HepG2 (cell line): Measurements from ENCODE around the gene GCC1. TPM values are rescaled to one million over a fixed set of nuclear protein-coding genes. Genes with fewer than 3 reads are reported as not detected.

Experiments
- CC2D1A ChIP-seq: sonication (generic); formaldehyde crosslinking; IDR thresholded peaks from 2 replicates; pipeline ENCODE4 v1.8.1; 2023; ENCODE audit warnings: mild to moderate bottlenecking, missing genetic modification reagents
- CENPX ChIP-seq: sonication (generic); formaldehyde crosslinking; IDR thresholded peaks from 2 replicates; pipeline ENCODE4 v1.9.0; 2021; ENCODE audit warnings: mild to moderate bottlenecking, missing genetic modification reagents, moderate library complexity
- ESRRA ChIP-seq: sonication (generic); formaldehyde crosslinking; IDR thresholded peaks from 2 replicates; pipeline ENCODE4 v1.5.1; 2020; ENCODE audit warnings: mild to moderate bottlenecking, low read depth, missing genetic modification reagents
- FOXA1 ChIP-seq, 2 experiments: fragments of 450-650 bp in 1 of 2; sonication (generic) in 1 of 2; formaldehyde crosslinking in 1 of 2; IDR thresholded peaks; 2 replicates each; pipeline versions ENCODE4 v1.4.0 to v1.6.1; 2016 to 2020; ENCODE audit warnings: missing genetic modification reagents in 1 of 2
- HHEX ChIP-seq: IDR thresholded peaks from 2 replicates; pipeline ENCODE4 v1.6.1; 2016; ENCODE audit warnings: control low read depth
- KDM5B ChIP-seq: sonication (generic); formaldehyde crosslinking; IDR thresholded peaks from 2 replicates; pipeline ENCODE4 v1.4.0; 2020; ENCODE audit warnings: missing genetic modification reagents, mild to moderate bottlenecking, borderline replicate concordance
- NFRKB ChIP-seq: fragments of 450-650 bp; IDR thresholded peaks from 2 replicates; pipeline ENCODE4 v1.6.1; 2017
- NFYC ChIP-seq: IDR thresholded peaks from 2 replicates; pipeline ENCODE4 v1.6.1; 2016; ENCODE audit warnings: missing genetic modification reagents, missing compliant biosample characterization
- SMARCE1 ChIP-seq: fragments of 450-650 bp; IDR thresholded peaks from 2 replicates; pipeline ENCODE4 v1.6.1; 2017; ENCODE audit warnings: borderline replicate concordance
- SNRNP70 ChIP-seq: fragments of 200-400 bp; formaldehyde crosslinking; IDR thresholded peaks from 2 replicates; pipeline ENCODE4 v1.6.1; 2017; ENCODE audit warnings: mild to moderate bottlenecking, low read depth, low read length, moderate library complexity
- SRSF1 ChIP-seq: fragments of 200-400 bp; formaldehyde crosslinking; optimal IDR thresholded peaks from 2 replicates; pipeline ENCODE3; 2017; ENCODE audit warnings: mild to moderate bottlenecking, low read depth, low read length, moderate library complexity
- TBX2 ChIP-seq: sonication (generic); formaldehyde crosslinking; IDR thresholded peaks from 2 replicates; pipeline ENCODE4 v1.5.0; 2020; ENCODE audit warnings: missing genetic modification reagents, mild to moderate bottlenecking, borderline replicate concordance
- ZBTB8A ChIP-seq: sonication (generic); formaldehyde crosslinking; IDR thresholded peaks from 2 replicates; pipeline ENCODE4 v1.4.0; 2020; ENCODE audit warnings: mild to moderate bottlenecking, low read depth, missing genetic modification reagents, borderline replicate concordance
- ZEB1 ChIP-seq: IDR thresholded peaks from 2 replicates; pipeline ENCODE4 v1.6.1; 2012; ENCODE audit warnings: mild to moderate bottlenecking, low read depth, inconsistent platforms; ENCODE audit not compliant: insufficient replicate concordance
- ZFP1 ChIP-seq: IDR thresholded peaks from 2 replicates; pipeline ENCODE4 v1.6.1; 2016
- ZMAT3 ChIP-seq: sonication (generic); formaldehyde crosslinking; conservative IDR thresholded peaks from 2 replicates; pipeline ENCODE4 v1.7.0; 2021; ENCODE audit warnings: missing genetic modification reagents
- ZNF430 ChIP-seq: sonication (generic); formaldehyde crosslinking; IDR thresholded peaks from 2 replicates; pipeline ENCODE4 v1.9.0; 2021; ENCODE audit warnings: mild to moderate bottlenecking, missing genetic modification reagents
- ZNF615 ChIP-seq: sonication (generic); formaldehyde crosslinking; IDR thresholded peaks from 2 replicates; pipeline ENCODE4 v1.5.0; 2020; ENCODE audit warnings: mild to moderate bottlenecking, missing genetic modification reagents, borderline replicate concordance
- ZSCAN30 ChIP-seq: sonication (generic); formaldehyde crosslinking; IDR thresholded peaks from 2 replicates; pipeline ENCODE4 v1.5.0; 2020; ENCODE audit warnings: mild to moderate bottlenecking, missing genetic modification reagents
- polyA plus RNA-seq, 8 experiments: library from polyadenylated mRNA; depleted of rRNA in 3 of 8; stranded (reverse) in 7 of 8; unstranded in 1 of 8; fragments of >200 nt; fragmentation: Illumina TruSeq in 4 of 8; extraction: Trizol in 4 of 8; gene quantifications; 2 replicates each; pipeline versions ENCODE4 v1.2.1 to v1.2.3, GENCODE V29; 2011 to 2016; ENCODE audit warnings: low read depth in 4 of 8, missing spikeins in 1 of 8, mixed read lengths in 1 of 8; ENCODE audit not compliant: insufficient read depth in 1 of 8
- total RNA-seq, 5 experiments: library from RNA; depleted of rRNA; stranded (reverse); fragments of >200 nt; fragmentation: Illumina TruSeq; extraction: Trizol; gene quantifications; 2 replicates each; pipeline ENCODE4 v1.2.3, GENCODE V29; 2016; ENCODE audit warnings: low read depth in 1 of 5
- TF ChIP-seq, protein P1 (sequence below): sonication (generic); formaldehyde crosslinking; IDR thresholded peaks from 2 replicates; pipeline ENCODE4 v1.9.0; 2022; ENCODE audit warnings: missing genetic modification reagents, mild to moderate bottlenecking, borderline replicate concordance
- TF ChIP-seq, protein P2 (sequence below): sonication (generic); formaldehyde crosslinking; IDR thresholded peaks from 2 replicates; pipeline ENCODE4 v1.5.1; 2020; ENCODE audit warnings: mild to moderate bottlenecking, missing genetic modification reagents, borderline replicate concordance
- TF ChIP-seq, protein P3 (sequence below): sonication (generic); formaldehyde crosslinking; IDR thresholded peaks from 2 replicates; pipeline ENCODE4 v1.5.0; 2020; ENCODE audit warnings: missing genetic modification reagents
- TF ChIP-seq, protein P4 (sequence below): sonication (generic); formaldehyde crosslinking; IDR thresholded peaks from 2 replicates; pipeline ENCODE4 v1.4.0; 2020; ENCODE audit warnings: mild to moderate bottlenecking, low read depth, missing genetic modification reagents

The GCC1 gene
- total and polyA plus RNA-seq, 2 of the 13 experiments (the other 11 are each of a cell fraction or from before 2014, with no cell fraction given), result 2.5 to 15.3 TPM

DNA sequence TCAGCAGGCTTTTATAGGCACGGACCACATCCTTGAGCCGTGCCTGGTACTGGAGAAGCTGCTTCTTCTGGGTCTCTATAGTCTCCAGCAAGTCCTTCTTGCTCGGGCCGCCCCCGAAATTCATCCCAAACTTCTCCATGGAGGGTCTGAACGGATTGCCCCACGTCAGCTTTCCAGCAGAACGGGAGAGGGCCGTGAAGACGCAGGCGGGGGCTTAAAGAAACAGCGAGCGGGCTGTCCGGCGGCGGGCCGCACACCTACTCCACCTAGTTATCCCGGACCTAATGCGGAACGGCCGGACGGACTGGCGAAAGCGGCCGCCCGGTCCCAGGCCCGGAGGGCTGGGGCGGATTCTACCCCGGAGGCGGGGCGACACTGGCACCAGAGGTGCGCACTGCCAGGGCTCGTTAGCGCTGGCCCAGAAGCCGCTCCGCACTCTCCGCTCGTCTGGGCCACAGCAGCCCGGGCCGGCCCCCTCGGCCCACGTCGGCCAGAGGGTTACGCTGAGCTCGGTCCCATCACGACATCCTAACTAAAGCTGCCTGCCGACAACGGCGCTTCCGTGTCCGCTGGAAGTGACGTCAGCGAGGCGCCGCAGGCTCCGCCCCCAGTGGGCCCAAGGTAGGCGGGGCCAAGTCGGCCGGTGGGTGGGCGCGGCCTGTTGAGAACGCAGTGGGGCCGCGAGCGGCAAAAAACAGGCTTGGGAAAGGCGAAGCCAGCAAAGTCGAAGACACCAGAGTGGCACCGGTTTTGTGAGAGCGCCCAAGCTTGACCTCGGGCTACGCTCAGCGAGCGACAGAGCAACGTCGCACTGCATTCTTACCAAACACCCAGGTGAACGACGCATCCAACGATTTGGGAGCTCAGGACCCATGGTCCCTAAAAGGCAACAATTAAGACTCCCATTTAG is at the start of gene GCC1 (continued):
- TF ChIP-seq FOXA1 (IDR thresholded peaks at IDR 0.05), result no peak
- TF ChIP-seq FOXA1 (CRISPR knock-in tag; IDR thresholded peaks at IDR 0.05), result no peak
- TF ChIP-seq SNRNP70, result no peak
- no peak for TF ChIP-seq CC2D1A (CRISPR knock-in tag)
- TF ChIP-seq ZNF430 (CRISPR knock-in tag), result 0 out of 2 replicates have a peak, but pooled peaks have one; percentile 55
- TF ChIP-seq, protein P1, sequence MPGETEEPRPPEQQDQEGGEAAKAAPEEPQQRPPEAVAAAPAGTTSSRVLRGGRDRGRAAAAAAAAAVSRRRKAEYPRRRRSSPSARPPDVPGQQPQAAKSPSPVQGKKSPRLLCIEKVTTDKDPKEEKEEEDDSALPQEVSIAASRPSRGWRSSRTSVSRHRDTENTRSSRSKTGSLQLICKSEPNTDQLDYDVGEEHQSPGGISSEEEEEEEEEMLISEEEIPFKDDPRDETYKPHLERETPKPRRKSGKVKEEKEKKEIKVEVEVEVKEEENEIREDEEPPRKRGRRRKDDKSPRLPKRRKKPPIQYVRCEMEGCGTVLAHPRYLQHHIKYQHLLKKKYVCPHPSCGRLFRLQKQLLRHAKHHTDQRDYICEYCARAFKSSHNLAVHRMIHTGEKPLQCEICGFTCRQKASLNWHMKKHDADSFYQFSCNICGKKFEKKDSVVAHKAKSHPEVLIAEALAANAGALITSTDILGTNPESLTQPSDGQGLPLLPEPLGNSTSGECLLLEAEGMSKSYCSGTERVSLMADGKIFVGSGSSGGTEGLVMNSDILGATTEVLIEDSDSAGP, result peak; percentile 76; the same call in 1 of the 2 replicates
- TF ChIP-seq, protein P2, sequence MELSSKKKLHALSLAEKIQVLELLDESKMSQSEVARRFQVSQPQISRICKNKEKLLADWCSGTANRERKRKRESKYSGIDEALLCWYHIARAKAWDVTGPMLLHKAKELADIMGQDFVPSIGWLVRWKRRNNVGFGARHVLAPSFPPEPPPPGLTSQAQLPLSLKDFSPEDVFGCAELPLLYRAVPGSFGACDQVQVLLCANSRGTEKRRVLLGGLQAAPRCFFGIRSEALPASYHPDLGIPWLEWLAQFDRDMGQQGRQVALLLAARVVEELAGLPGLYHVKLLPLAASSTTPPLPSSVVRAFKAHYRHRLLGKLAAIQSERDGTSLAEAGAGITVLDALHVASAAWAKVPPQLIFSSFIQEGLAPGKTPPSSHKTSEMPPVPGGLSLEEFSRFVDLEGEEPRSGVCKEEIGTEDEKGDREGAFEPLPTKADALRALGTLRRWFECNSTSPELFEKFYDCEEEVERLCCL (CRISPR knock-in tag), result no peak
- TF ChIP-seq SRSF1, result peak; percentile 65
- no peak for TF ChIP-seq ZEB1
- TF ChIP-seq, protein P3, sequence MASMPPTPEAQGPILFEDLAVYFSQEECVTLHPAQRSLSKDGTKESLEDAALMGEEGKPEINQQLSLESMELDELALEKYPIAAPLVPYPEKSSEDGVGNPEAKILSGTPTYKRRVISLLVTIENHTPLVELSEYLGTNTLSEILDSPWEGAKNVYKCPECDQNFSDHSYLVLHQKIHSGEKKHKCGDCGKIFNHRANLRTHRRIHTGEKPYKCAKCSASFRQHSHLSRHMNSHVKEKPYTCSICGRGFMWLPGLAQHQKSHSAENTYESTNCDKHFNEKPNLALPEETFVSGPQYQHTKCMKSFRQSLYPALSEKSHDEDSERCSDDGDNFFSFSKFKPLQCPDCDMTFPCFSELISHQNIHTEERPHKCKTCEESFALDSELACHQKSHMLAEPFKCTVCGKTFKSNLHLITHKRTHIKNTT, result no peak
- TF ChIP-seq NFRKB, result no peak
- no peak for TF ChIP-seq CENPX (CRISPR knock-in tag)
- TF ChIP-seq ZFP1 (CRISPR knock-in tag), result no peak
- no peak for TF ChIP-seq NFYC (CRISPR knock-in tag)
- no peak for TF ChIP-seq ESRRA (CRISPR knock-in tag)
- TF ChIP-seq ZNF615 (CRISPR knock-in tag), result no peak
- peak; percentile 94; the same call in 1 of the 2 replicates for TF ChIP-seq KDM5B
- TF ChIP-seq ZSCAN30, result no peak
- TF ChIP-seq ZMAT3 (CRISPR knock-in tag), result no peak; the same call in 1 of the 2 replicates
- TF ChIP-seq TBX2 (CRISPR knock-in tag), result peak; percentile 78; the same call in 1 of the 2 replicates
- TF ChIP-seq, protein P4, sequence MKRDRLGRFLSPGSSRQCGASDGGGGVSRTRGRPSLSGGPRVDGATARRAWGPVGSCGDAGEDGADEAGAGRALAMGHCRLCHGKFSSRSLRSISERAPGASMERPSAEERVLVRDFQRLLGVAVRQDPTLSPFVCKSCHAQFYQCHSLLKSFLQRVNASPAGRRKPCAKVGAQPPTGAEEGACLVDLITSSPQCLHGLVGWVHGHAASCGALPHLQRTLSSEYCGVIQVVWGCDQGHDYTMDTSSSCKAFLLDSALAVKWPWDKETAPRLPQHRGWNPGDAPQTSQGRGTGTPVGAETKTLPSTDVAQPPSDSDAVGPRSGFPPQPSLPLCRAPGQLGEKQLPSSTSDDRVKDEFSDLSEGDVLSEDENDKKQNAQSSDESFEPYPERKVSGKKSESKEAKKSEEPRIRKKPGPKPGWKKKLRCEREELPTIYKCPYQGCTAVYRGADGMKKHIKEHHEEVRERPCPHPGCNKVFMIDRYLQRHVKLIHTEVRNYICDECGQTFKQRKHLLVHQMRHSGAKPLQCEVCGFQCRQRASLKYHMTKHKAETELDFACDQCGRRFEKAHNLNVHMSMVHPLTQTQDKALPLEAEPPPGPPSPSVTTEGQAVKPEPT (CRISPR knock-in tag), result 0 out of 2 replicates have a peak, but pooled peaks have one; percentile 57
- TF ChIP-seq ZBTB8A (CRISPR knock-in tag), result no peak
- no peak for TF ChIP-seq SMARCE1
- TF ChIP-seq HHEX (CRISPR knock-in tag), result no peak
